B cell (primary cell): ENCODE results near the gene ATPAF2. TPM values are rescaled to one million over a fixed set of nuclear protein-coding genes. Genes with fewer than 3 reads are reported as not detected.

Experiments used
- ATAC-seq: fragments of 200-7000 bp; cut with Tn5 transposase; one replicate; pipeline ENCODE4 v1.10.0; 2021; ENCODE audit warnings: low read depth, mild to moderate bottlenecking, moderate number of reproducible peaks, moderate library complexity
- CTCF ChIA-PET: fragments of 350-600 bp; sonication (Branson Sonifier 250); formaldehyde crosslinking; loops from one replicate; lab custom pipeline; 2021; ENCODE audit warnings: antibody characterized with exemption, inconsistent platforms; lab: Charles Lee
- POLR2A ChIA-PET: fragments of 350-600 bp; sonication (Branson Sonifier 250); formaldehyde crosslinking; loops from one replicate; lab custom pipeline; 2021; ENCODE audit warnings: antibody characterized with exemption; lab: Charles Lee
- DNase-seq: peaks from one replicate; pipeline ENCODE4 v3.0.0; 2013
- H2AFZ ChIP-seq: 2 replicates; pipeline ENCODE4 v1.6.1; 2012; ENCODE audit warnings: mild to moderate bottlenecking, low read depth, low read length; ENCODE audit not compliant: insufficient read depth, poor library complexity, severe bottlenecking
- H3K27ac ChIP-seq, 2 donors: 1 replicate in 1 of 2; 2 replicates in 1 of 2; pipeline ENCODE4 v1.5.1; 2012 to 2013; ENCODE audit warnings: low read length in 2 of 2, mild to moderate bottlenecking in 2 of 2, moderate library complexity in 1 of 2
- H3K27me3 ChIP-seq, 4 experiments: fragments of 200-600 bp in 1 of 4; sonication (generic) in 1 of 4; replicated peaks in 1 of 4; 1 replicate in 2 of 4; 2 replicates in 2 of 4; pipeline versions ENCODE4 v1.6.1 to v1.7.0; 2013 to 2016; ENCODE audit warnings: low read length in 3 of 4, mild to moderate bottlenecking in 2 of 4, mixed read lengths in 1 of 4, moderate library complexity in 1 of 4; ENCODE audit not compliant: insufficient read depth in 4 of 4, control insufficient read depth in 3 of 4; ENCODE audit errors: control extremely low read depth in 1 of 4
- H3K36me3 ChIP-seq, 2 experiments: replicated peaks in 1 of 2; 1 replicate in 1 of 2; 2 replicates in 1 of 2; pipeline versions ENCODE4 v1.6.1 to v1.7.1; 2013; ENCODE audit warnings: low read length in 1 of 2; ENCODE audit not compliant: insufficient read depth in 2 of 2, control insufficient read depth in 1 of 2; ENCODE audit errors: control extremely low read depth in 1 of 2, extremely low read depth in 1 of 2
- H3K4me1 ChIP-seq, 2 donors: fragments of 200-600 bp in 1 of 2; sonication (generic) in 1 of 2; 1 replicate in 1 of 2; 2 replicates in 1 of 2; pipeline versions ENCODE4 v1.5.1 to v1.6.1; 2013 to 2017; ENCODE audit warnings: low read length in 2 of 2; ENCODE audit not compliant: control insufficient read depth in 2 of 2, insufficient read depth in 2 of 2
- H3K4me2 ChIP-seq: replicated peaks from 2 replicates; pipeline ENCODE3; 2012; ENCODE audit warnings: mild to moderate bottlenecking, low read depth, low read length; ENCODE audit not compliant: poor library complexity, severe bottlenecking
- H3K4me3 ChIP-seq, 5 experiments: fragments of 200-600 bp in 1 of 5; sonication (generic) in 1 of 5; 1 replicate in 3 of 5; 2 replicates in 2 of 5; pipeline versions ENCODE4 v1.5.1 to v1.7.0; 2011 to 2016; ENCODE audit warnings: low read length in 4 of 5, mild to moderate bottlenecking in 4 of 5, low read depth in 2 of 5, control low read depth in 1 of 5, moderate library complexity in 1 of 5; ENCODE audit not compliant: insufficient read depth in 1 of 5; ENCODE audit errors: control extremely low read depth in 1 of 5, extremely low read depth in 1 of 5
- H3K79me2 ChIP-seq: fragments of 200-600 bp; sonication (generic); one replicate; pipeline ENCODE4 v1.6.0; 2016; ENCODE audit warnings: low read length; ENCODE audit not compliant: control insufficient read depth, insufficient read depth
- H3K9ac ChIP-seq: fragments of 200-600 bp; sonication (generic); 2 replicates; pipeline ENCODE4 v1.6.1; 2017; ENCODE audit warnings: mild to moderate bottlenecking, low read length, moderate library complexity
- H3K9me3 ChIP-seq, 3 donors: one replicate each; pipeline versions ENCODE4 v1.6.1 to v1.7.1; 2013; ENCODE audit warnings: low read length in 2 of 3; ENCODE audit not compliant: control insufficient read depth in 2 of 3, insufficient read depth in 1 of 3; ENCODE audit errors: control extremely low read depth in 1 of 3
- H4K20me1 ChIP-seq: 2 replicates; pipeline ENCODE4 v1.6.0; 2012; ENCODE audit warnings: mild to moderate bottlenecking, low read length; ENCODE audit not compliant: insufficient read depth, control insufficient read depth, poor library complexity, severe bottlenecking
- H3K27ac Mint-ChIP-seq: one replicate; pipeline ENCODE4 v1.8.0; 2021; ENCODE audit warnings: mixed read lengths
- H3K27me3 Mint-ChIP-seq: one replicate; pipeline ENCODE4 v1.8.0; 2021; ENCODE audit warnings: mixed read lengths
- H3K4me1 Mint-ChIP-seq: one replicate; pipeline ENCODE4 v1.8.0; 2021; ENCODE audit warnings: mixed read lengths
- H3K4me3 Mint-ChIP-seq: one replicate; pipeline ENCODE4 v1.8.0; 2021; ENCODE audit warnings: mixed read lengths
- H3K9me3 Mint-ChIP-seq: one replicate; pipeline ENCODE4 v1.8.0; 2022; ENCODE audit warnings: mixed read lengths; ENCODE audit not compliant: insufficient read depth
- EZH2 ChIP-seq: IDR thresholded peaks from 2 replicates; pipeline ENCODE4 v1.6.1; 2012; ENCODE audit warnings: borderline replicate concordance, low read depth, mild to moderate bottlenecking, moderate library complexity, low read length; ENCODE audit not compliant: insufficient read depth, poor library complexity, severe bottlenecking
- WGBS: methylation state at CpG from one replicate; pipeline ENCODE4 v1.1.5; 2013; ENCODE audit warnings: missing lambda C conversion rate; ENCODE audit not compliant: insufficient coverage; 5-methylcytosine and 5-hydroxymethylcytosine counted together
- intact Hi-C: fragments of 100-400 bp; cut with micrococcal nuclease; formaldehyde crosslinking; loops from one replicate; pipeline ENCODE4 v1.10.0; 2022
- polyA plus RNA-seq: library from polyadenylated mRNA; depleted of rRNA; stranded (reverse); fragments of >200 nt; gene quantifications from 2 replicates; pipeline ENCODE4 v1.2.3, GENCODE V29; 2012
- total RNA-seq, 2 donors: library from RNA; stranded (reverse); fragments of 120-200 nt in 1 of 2; gene quantifications; 1 replicate in 1 of 2; 2 replicates in 1 of 2; pipeline versions ENCODE4 v1.2.3 to v1.2.4, GENCODE V29; 2013 to 2022
- TF ChIP-seq, protein P1 (sequence below): fragments of 200-600 bp; IDR thresholded peaks from one replicate; pipeline ENCODE4 v1.8.0; 2022; ENCODE audit warnings: antibody characterized with exemption, mild to moderate bottlenecking

ATPAF2 gene
- total and polyA plus RNA-seq, 2 donors (not counting 1 experiment from before 2014, with no cell fraction given) = 60.5 to 73.5 TPM

DNA sequence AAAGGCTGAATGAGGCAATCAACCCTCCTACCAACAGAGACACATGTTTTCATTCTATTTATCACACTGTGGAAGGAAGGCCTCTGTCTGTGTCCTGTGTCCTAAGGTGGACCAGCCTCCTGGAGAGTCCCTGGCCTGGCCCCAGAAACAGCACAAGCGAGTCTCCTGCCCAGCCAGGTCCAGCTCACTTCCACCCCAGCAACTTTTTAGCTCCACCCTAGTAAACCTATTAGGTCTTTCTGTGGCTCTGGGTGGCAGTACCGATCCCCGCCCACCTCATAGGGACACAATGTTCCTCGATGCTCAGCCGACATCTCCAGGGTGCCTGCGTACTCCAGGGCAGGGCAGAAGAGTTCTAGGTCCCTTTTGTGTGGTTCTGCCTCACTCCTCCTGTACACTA is 55.6 kb downstream of the ATPAF2 start:
- ATAC-seq (no peak), DNase-seq (no peak)
- no peak overlapping the region for H3K9ac ChIP-seq
- no peak overlapping the region for H3K27ac ChIP-seq
- H3K4me1 ChIP-seq = no peaks in the 10 kb centered on the region
- ChIA-PET POLR2A (no interaction called here), CTCF (no interaction called here)
- Mint-ChIP-seq H3K9me3 (no peaks in the 10 kb centered on the region), H3K4me3 (no peak overlapping the region), H3K4me1 (peaks cover 5% of the 10 kb centered on the region), H3K27ac (no peak overlapping the region), H3K27me3 (no peaks in the 10 kb centered on the region)
- H3K27me3 ChIP-seq = no peaks in the 10 kb centered on the region
- WGBS = 92% methylated on average over 5 of the region's 6 CpGs
- H3K9me3 ChIP-seq = peaks cover 0 to 8% (median 0%) of the 10 kb centered on the region in 3 donors
- TF ChIP-seq, protein P1, sequence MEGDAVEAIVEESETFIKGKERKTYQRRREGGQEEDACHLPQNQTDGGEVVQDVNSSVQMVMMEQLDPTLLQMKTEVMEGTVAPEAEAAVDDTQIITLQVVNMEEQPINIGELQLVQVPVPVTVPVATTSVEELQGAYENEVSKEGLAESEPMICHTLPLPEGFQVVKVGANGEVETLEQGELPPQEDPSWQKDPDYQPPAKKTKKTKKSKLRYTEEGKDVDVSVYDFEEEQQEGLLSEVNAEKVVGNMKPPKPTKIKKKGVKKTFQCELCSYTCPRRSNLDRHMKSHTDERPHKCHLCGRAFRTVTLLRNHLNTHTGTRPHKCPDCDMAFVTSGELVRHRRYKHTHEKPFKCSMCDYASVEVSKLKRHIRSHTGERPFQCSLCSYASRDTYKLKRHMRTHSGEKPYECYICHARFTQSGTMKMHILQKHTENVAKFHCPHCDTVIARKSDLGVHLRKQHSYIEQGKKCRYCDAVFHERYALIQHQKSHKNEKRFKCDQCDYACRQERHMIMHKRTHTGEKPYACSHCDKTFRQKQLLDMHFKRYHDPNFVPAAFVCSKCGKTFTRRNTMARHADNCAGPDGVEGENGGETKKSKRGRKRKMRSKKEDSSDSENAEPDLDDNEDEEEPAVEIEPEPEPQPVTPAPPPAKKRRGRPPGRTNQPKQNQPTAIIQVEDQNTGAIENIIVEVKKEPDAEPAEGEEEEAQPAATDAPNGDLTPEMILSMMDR = no peak
- no peak for TF ChIP-seq EZH2
- H3K36me3 ChIP-seq = no peaks in the 10 kb centered on the region
- intact Hi-C loops = no loop called here
- H4K20me1 ChIP-seq = no peaks in the 10 kb centered on the region
- no peak overlapping the region for H2AFZ ChIP-seq
- no peak overlapping the region for H3K4me2 ChIP-seq
- no peak overlapping the region for H3K4me3 ChIP-seq
- no peaks in the 10 kb centered on the region for H3K79me2 ChIP-seq

DNA sequence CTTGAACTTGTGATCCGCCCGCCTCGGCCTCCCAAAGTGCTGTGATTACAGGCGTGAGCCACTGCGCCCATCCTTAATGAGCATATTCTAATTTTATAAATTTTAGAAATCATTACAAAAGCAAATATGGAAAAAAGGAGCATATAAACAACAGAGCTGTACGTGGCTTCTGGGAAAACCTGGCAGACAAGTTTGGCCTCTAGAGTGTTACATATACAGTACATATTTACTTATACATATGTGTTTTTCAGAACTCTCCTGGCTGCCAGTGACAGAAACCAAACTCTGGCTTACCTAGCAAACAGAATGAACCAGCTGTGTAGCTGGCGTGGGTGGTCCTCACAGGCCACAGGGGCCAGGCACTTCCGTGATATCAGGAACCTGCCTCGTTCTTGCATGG is 56.2 kb downstream of the ATPAF2 start:
- no peak for TF ChIP-seq EZH2
- TF ChIP-seq, protein P1 = no peak
- ATAC-seq (no peak), DNase-seq (no peak)
- Histone ChIP-seq H3K27ac (no peak overlapping the region), H3K9ac (no peak overlapping the region), H3K4me3 (no peak overlapping the region), H3K4me1 (no peaks in the 10 kb centered on the region), H2AFZ (no peak overlapping the region), H3K4me2 (no peak overlapping the region), H4K20me1 (no peaks in the 10 kb centered on the region), H3K36me3 (no peaks in the 10 kb centered on the region), H3K27me3 (no peaks in the 10 kb centered on the region), H3K79me2 (no peaks in the 10 kb centered on the region), H3K9me3 (peaks cover 0 to 8% (median 0%) of the 10 kb centered on the region in 3 donors)
- intact Hi-C loops = no loop called here
- peaks cover 5% of the 10 kb centered on the region for H3K4me1 Mint-ChIP-seq
- POLR2A ChIA-PET = no interaction called here
- no peak overlapping the region for H3K4me3 Mint-ChIP-seq
- WGBS = 98% methylated on average over 3 of the region's 9 CpGs
- H3K27me3 Mint-ChIP-seq = no peaks in the 10 kb centered on the region
- H3K27ac Mint-ChIP-seq = no peak overlapping the region
- H3K9me3 Mint-ChIP-seq = no peaks in the 10 kb centered on the region
- CTCF ChIA-PET = no interaction called here
